ENCODE data around the gene COMTD1.

Gene COMTD1

DNA sequence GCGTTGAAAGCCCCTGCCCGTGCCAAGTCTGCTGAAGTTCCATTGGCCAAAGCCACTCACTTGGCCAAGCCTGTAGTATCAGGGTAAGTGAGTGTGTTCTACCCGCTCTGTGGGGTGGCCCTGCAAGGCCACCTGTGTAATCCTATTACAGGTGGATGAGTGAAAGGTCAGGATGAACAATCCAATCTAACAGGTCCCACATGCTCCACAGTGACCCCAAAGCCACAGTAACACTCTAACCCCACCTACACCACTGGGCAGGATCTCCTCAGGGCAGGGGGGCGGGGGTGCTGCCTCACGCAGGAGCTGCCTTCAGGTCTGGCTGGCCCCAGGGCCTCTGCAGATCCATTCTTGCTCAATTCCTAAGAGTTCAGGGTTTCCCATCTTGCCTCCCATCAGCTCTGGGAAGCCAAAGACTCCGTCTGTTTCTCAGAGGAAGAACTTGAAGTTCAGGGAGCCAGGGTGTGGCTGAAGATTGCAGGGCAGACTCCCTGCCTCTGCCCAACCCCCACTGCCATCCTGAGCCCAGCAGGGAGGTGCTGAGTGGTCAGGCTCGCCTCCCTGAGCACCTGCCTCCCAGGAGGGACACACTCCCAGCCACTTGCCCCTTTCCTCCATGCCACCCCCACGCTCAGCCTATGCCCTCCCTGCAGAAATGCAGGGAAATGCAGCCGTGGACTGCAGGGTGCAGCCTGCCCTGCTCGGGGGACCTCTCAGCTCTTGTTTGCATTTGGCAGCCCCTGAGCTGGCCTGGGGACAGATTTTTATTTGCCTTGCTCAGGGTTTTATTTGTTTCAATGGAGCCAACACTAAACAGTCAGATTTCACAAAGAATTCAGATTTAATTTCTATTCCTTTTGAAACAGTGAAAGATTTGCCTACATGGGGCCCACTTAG is 9.8 kb upstream of the COMTD1 start:
- no peak for DNase-seq

- DNase-seq, result no peak
Measured at GRCh38 chr10:75244487-75245353, 9.0 kb upstream of the COMTD1 start.

GRCh38 chr10:75243426-75243825 is 7.7 kb upstream of the COMTD1 start:
- DNase-seq, result no peak

- DNase-seq, result no peak
Measured at GRCh38 chr10:75240329-75241076, 4.7 kb upstream of the COMTD1 start.

DNA sequence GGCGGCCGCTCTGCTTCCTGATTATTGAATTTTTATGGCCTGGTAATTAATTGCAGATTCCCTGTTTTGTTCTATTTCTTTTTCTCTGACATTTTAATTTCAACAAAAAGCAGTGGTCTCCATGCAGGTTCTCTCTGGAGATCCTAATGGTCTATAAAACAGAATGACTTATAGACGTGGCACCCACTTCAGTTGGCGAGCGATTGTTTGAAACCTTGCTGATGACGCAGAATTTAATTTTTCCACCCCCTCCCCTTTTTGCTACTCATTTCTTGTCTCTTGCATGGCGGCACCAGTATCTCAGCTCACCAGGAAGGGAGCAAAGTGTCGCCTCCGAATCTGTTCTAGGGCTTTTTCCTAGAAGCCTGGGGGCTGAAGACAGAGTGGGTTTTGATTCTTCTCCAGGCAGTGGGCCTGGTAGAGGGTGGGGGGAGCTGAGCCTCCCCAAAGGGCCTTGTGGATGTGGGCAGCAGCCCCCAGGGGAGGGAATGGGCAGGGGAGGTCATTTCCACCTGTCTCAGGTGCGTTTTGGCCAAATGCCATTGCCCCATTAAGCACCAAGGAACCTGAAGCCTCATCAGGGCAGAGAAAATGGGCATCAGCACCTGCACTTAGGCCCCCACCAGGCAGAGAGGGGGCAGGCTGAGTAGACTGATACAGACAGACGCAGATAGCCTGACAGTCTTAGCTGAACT is 3.5 kb upstream of the COMTD1 start:
- DNase-seq, result no peak

- no peak for DNase-seq
Measured at GRCh38 chr10:75238182-75239095, 2.7 kb upstream of the COMTD1 start.

GRCh38 chr10:75236178-75236825 is 545 bp upstream of the COMTD1 start:
- no peak for DNase-seq

DNA sequence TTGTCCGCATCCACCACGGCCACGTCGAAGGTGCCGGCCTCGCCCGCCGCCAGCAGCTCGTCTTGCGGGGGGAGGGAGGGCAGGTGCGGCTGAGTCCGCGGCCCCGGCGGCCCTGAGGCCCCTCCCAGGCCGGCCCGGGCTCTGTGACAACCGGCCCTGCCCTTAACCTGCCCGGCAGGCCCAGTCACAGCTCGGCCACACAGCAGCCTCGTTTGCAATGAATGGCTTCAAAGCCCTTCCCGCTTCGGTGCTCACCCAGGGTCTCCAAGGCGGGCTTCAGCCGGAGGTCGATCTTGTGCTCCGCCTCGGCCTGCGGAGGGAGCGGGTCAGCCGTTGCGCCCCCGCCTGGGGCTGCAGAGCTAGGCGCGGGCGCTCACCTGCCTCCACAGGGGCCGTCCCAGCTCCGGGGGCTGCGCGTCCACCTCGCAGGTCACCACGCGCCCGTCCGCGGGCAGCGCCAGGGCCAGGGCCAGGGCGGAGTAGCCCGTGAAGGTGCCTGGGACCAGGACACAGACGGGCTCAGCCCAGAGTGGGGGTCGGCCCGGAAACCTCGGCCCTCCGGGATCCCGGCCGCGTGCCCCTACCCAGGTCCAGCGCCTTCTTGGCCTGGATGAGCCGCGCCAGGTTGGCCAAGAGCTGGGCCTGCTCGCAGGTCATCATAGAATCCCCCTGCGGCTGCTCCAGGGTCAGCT is 928 bp downstream of the COMTD1 start:
- no peak for DNase-seq

DNA sequence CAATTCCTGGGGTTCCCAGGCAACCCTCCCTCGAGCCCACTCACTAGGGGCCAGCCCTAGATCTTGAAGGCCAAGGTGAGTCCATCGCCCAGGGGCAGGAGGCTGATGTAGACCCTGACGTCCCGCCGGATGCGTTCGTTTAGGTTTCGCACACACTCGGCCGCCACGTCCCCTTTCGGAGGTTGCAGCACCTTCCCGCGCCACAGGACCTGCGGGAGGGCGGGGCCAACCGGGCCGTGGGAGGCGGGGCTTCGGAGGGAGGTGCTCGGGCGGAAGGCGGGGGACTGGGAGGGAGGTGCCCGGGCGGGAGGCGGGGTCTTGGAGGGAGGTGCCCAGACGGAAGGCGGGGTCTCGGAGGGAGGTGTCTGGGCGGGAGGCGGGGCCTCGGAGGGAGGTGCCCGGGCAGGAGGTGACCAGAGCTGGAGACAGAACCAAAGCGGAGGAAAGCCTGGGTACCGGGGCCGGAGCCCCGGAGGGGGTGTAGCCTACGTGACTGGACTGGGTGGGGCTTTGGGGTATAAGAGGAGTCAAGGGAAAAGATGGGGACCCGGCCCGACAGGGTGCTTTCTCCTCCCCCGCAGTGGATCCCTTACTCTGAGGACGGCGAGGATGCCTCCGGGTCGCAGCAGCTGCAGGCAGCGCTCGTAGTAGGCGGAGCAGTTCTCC is 1.6 kb downstream of the COMTD1 start:
- peak; percentile 95 to 99 (median 96) for DNase-seq

- DNase-seq, result peak in 1 of 5 experiments; percentile 18
Measured at GRCh38 chr10:75233444-75234016, 2.2 kb downstream of the COMTD1 start.

- no peak for DNase-seq
Measured at GRCh38 chr10:75231672-75232581, 3.8 kb downstream of the COMTD1 start.

GRCh38 chr10:75230600-75231038 is 5.1 kb downstream of the COMTD1 start:
- peak; percentile 82 to 93 (median 89) for DNase-seq

DNA sequence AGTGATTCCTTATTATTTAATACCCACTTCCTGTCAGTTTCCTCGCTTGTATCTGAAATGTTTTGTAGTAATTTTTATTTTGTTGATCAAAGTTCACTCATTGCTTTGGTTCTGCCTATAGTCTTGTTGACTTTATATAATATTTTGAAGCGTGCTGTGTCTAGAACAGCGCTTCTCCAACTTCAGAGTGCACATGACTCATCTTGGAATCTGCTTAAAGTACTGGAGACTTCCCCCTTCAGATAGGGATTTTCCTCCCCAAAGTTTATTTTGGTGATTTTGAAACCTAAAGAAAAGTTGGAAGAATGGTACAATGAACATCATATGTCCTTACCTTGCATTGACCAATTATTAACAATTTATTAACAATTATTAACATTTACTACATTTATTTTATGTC is 5.8 kb downstream of the COMTD1 start:
- no peak for DNase-seq

DNA sequence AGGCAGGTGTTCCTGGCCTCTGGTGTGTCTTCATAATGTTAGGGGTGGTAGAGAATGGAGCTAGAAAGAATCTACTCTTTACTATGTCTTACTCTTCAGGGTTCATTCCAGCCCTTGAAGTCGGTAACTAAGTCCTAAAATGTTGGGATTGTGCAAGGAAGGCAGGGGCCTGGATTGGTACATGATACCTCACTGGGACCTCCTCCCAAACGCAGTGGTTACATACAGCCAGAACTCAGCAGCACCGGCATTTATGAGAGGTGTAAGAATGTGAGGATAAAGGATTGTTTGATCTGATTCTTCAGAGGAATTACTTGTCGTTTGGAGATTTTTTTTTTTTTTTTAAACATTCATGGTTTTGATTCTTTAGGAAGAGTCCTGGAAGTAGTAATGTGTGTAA is 6.9 kb downstream of the COMTD1 start:
- DNase-seq, result no peak

GRCh38 chr10:75228278-75228677 is 7.5 kb downstream of the COMTD1 start:
- DNase-seq, result no peak

GRCh38 chr10:75226656-75227055 is 9.1 kb downstream of the COMTD1 start:
- no peak for DNase-seq

DNA sequence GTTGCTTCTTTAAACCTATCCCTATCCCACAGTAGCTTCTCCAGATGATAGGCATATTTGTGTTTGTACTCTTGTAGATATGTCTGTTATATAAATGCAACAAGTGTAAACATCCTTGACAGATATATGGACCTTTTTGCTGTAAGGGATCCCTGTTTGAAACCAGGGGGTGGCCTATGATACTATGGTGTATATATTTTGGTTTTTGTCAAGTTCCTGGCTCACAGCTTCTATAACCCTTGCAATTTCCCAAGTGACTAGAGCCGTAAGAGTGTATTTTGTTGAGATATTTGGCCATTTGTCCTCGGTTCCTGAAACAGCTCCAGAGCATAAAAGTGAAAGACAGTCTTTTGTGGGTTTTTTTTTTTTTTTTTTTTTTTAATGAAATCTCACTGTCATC is 9.7 kb downstream of the COMTD1 start:
- DNase-seq, result no peak

DNA sequence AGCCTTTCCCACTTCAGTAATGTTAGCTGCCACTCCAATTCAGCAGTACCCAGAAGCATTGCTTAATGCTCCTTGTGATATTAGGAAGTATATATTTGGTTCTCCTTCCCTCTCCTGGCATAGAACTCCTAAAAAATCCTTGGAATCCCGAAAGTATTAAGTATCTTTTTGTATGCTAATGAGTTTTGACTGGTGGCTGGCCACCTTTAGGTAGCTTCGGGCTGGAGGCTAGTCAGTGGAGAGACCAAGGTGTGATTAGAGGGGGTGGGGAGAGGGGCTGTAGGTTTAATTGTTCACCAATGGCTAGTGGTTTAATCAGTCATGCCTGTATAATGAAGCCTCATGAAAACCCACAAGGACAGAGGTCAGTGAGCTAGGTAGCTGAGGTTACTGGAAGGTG is 12.2 kb downstream of the COMTD1 start:
- no peak for DNase-seq

All from T-helper 2 cell (primary cell).